Measurements from ENCODE around the gene PTPRN2.
"Not testable (repeated sequence)": the region's sequence is repeated elsewhere in the genome, so short reads cannot be mapped to it uniquely, and the experiment has no call there.

Gene PTPRN2

DNA sequence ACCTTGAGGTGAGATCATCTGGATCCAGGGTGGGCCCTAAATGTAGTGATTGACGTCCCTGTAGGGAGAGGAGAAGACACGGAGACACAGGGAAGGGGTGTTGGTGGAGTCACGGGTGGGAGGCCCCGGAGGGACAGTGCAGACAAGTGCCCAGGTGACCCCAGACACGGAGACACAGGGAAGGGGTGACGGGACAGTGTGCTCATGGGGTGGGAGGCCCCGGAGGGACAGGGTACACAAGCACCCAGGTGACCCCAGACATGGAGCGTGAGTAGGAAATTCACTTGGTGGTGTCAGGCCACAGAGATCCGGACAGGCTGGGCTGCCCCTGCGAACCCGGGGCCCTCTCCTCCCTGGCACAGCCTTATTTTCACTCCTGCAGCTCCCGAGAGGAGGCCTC is 176.9 kb downstream of the PTPRN2 start:
- TF ChIP-seq, protein P1, sequence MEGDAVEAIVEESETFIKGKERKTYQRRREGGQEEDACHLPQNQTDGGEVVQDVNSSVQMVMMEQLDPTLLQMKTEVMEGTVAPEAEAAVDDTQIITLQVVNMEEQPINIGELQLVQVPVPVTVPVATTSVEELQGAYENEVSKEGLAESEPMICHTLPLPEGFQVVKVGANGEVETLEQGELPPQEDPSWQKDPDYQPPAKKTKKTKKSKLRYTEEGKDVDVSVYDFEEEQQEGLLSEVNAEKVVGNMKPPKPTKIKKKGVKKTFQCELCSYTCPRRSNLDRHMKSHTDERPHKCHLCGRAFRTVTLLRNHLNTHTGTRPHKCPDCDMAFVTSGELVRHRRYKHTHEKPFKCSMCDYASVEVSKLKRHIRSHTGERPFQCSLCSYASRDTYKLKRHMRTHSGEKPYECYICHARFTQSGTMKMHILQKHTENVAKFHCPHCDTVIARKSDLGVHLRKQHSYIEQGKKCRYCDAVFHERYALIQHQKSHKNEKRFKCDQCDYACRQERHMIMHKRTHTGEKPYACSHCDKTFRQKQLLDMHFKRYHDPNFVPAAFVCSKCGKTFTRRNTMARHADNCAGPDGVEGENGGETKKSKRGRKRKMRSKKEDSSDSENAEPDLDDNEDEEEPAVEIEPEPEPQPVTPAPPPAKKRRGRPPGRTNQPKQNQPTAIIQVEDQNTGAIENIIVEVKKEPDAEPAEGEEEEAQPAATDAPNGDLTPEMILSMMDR (IDR thresholded peaks at IDR 0.05; ENCODE audit: low read depth, low read length) = no peak
- H3K4me3 ChIP-seq (ENCODE audit: low read depth, low read length) = no peak overlapping the region

GRCh38 chr7:158409816-158410330 is 177.8 kb downstream of the PTPRN2 start:
- TF ChIP-seq, protein P1 (IDR thresholded peaks at IDR 0.05; ENCODE audit: low read depth, low read length) = no peak
- no peak overlapping the region for H3K4me3 ChIP-seq (ENCODE audit: low read depth, low read length)

GRCh38 chr7:158409120-158409519 is 178.5 kb downstream of the PTPRN2 start:
- TF ChIP-seq, protein P1 (IDR thresholded peaks at IDR 0.05; ENCODE audit: low read depth, low read length) = no peak
- H3K4me3 ChIP-seq (ENCODE audit: low read depth, low read length) = no peak overlapping the region

DNA sequence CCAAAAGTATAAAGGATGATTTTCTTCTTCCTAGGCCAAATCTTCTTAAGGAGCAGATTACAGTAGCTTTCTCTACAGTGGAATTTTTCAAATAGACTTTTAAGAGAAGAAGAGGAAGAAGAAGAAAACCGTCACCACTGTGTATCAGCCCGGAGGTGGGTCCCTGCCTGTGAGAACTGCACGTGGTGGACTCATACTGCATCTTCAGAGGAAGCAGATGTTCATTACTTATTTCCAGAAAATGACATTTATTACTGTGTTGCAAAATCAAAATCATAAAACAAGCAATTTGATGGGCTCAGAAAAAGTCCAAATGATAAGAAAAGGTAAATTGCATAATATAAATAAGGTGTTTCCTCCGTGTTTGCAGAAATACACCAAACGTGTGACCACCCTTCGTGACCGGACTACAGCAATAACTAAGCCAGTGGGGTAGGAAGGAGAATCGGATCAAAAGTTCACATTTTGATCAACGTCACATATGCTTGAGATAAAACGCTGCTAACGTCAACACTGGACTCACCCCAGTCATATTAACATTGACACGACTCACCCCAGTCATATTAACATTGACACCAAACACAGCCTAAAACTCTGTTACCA is 179.2 kb downstream of the PTPRN2 start:
- TF ChIP-seq, protein P1 (IDR thresholded peaks at IDR 0.05; ENCODE audit: low read depth, low read length) = no peak
- H3K4me3 ChIP-seq (ENCODE audit: low read depth, low read length) = no peak overlapping the region

DNA sequence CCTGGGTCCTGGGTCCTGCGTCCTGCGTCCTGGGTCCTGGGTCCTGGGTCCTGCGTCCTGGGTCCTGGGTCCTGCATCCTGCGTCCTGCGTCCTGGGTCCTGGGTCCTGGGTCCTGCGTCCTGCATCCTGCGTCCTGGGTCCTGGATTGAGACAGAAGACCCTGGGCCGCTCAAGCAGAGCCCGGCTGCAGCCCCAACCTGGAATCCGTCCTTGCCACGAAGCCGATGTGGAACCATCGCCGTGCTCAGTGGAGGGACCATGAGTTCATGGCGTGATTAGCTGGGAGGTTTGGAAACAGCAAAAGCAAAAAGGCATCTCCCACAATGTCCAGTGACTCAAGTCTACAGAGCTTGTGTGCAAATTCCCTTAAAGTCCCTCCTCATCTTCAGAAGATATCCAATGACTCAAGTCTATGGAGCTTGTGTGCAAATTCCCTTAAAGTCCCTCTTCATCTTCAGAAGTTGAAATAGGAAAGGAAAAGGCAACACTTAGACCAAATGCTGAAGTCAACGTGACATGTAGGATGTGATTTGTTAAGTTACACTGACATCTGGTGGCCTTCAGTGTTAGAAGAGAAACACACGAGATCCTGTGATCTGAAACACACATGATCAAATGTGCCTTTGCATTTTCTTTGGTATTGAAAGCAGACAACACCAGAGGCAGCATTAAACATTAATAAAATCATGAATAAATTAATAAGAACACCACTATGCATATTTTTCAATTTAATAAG is 179.9 kb downstream of the PTPRN2 start:
- TF ChIP-seq, protein P1 (IDR thresholded peaks at IDR 0.05; ENCODE audit: low read depth, low read length) = no peak
- H3K4me3 ChIP-seq (ENCODE audit: low read depth, low read length) = no peak overlapping the region

GRCh38 chr7:158406801-158407200 is 180.8 kb downstream of the PTPRN2 start:
- TF ChIP-seq, protein P1 (IDR thresholded peaks at IDR 0.05; ENCODE audit: low read depth, low read length) = no peak
- H3K4me3 ChIP-seq (ENCODE audit: low read depth, low read length) = no peak overlapping the region

DNA sequence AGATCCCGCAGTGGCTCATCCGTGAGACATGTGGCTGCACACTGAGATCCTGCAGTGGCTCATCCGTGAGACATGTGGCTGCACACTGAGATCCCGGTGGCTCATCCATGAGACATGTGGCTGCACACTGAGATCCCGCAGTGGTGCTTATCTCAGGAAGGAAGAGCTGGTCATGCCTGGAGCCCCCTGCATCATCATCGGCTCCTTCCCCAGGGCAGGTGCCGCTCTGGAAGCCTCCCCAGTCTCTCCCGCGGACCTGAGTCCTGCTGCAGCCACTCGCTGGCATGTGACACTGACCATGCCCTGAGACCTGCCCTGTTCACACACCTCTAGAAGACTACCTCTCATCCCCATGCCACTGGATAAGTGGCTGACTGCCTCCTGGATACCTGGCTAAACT is 181.3 kb downstream of the PTPRN2 start:
- no peak overlapping the region for H3K4me3 ChIP-seq (ENCODE audit: low read depth, low read length)
- TF ChIP-seq, protein P1 (IDR thresholded peaks at IDR 0.05; ENCODE audit: low read depth, low read length) = no peak

GRCh38 chr7:158405771-158406170 is 181.9 kb downstream of the PTPRN2 start:
- not testable (repeated sequence) for H3K4me3 ChIP-seq (ENCODE audit: low read depth, low read length)

Data from WI38 (cell line).